WTC11 (cell line): ENCODE measurements around the gene TMC5. TPM values are rescaled to one million over a fixed set of nuclear protein-coding genes. Genes with fewer than 3 reads are reported as not detected.

Experiments used
- ATAC-seq: fragments of 200-7000 bp; cut with Tn5 transposase; 2 replicates; pipeline ENCODE4 v1.10.0; 2021; ENCODE audit warnings: mild to moderate bottlenecking, moderate library complexity
- CTCF ChIA-PET: fragments of 300-600 bp; sonication (Branson Sonifier 250); formaldehyde crosslinking; loops from one replicate; lab custom pipeline; 2021; ENCODE audit warnings: antibody characterized with exemption; lab: Charles Lee
- POLR2A ChIA-PET: fragments of 350-600 bp; sonication (Branson Sonifier 250); formaldehyde crosslinking; loops from one replicate; lab custom pipeline; 2021; ENCODE audit warnings: antibody characterized with exemption; lab: Charles Lee
- DNase-seq: peaks from one replicate; pipeline ENCODE4 v3.0.0; 2021; ENCODE audit warnings: low spot score
- H3K27ac Mint-ChIP-seq: 2 replicates; pipeline ENCODE4 v1.8.0; 2021; ENCODE audit warnings: mixed read lengths
- H3K27me3 Mint-ChIP-seq: 2 replicates; pipeline ENCODE4 v1.8.0; 2021; ENCODE audit warnings: low read depth, mild to moderate bottlenecking, moderate library complexity, mixed read lengths
- H3K36me3 Mint-ChIP-seq: 2 replicates; pipeline ENCODE4 v1.8.0; 2021; ENCODE audit warnings: mixed read lengths
- H3K4me1 Mint-ChIP-seq: 2 replicates; pipeline ENCODE4 v1.8.0; 2022; ENCODE audit warnings: mixed read lengths
- H3K4me3 Mint-ChIP-seq: 2 replicates; pipeline ENCODE4 v1.8.0; 2021; ENCODE audit warnings: mild to moderate bottlenecking, moderate library complexity, mixed read lengths
- H3K9me3 Mint-ChIP-seq: 2 replicates; pipeline ENCODE4 v1.8.0; 2021; ENCODE audit warnings: mixed read lengths
- AR ChIP-seq: fragments of 250-450 bp; sonication (Bioruptor Pico); IDR thresholded peaks from 2 replicates; pipeline ENCODE4 v1.9.0; 2021; ENCODE audit warnings: mild to moderate bottlenecking
- ATF2 ChIP-seq: sonication (generic); formaldehyde crosslinking; IDR thresholded peaks from 2 replicates; pipeline ENCODE4 v1.8.1; 2022; ENCODE audit warnings: low read depth, missing genetic modification reagents, borderline replicate concordance
- CREB1 ChIP-seq: sonication (generic); formaldehyde crosslinking; IDR thresholded peaks from 2 replicates; pipeline ENCODE4 v1.8.0; 2023; ENCODE audit warnings: mild to moderate bottlenecking, missing genetic modification reagents
- E2F1 ChIP-seq: sonication (generic); formaldehyde crosslinking; IDR thresholded peaks from 2 replicates; pipeline ENCODE4 v1.8.0; 2022; ENCODE audit warnings: mild to moderate bottlenecking, missing genetic modification reagents
- E2F4 ChIP-seq: sonication (generic); formaldehyde crosslinking; IDR thresholded peaks from 2 replicates; pipeline ENCODE4 v1.8.1; 2022; ENCODE audit warnings: low read depth, mild to moderate bottlenecking, moderate library complexity, missing genetic modification reagents, borderline replicate concordance
- ELF4 ChIP-seq: sonication (generic); formaldehyde crosslinking; IDR thresholded peaks from 2 replicates; pipeline ENCODE4 v1.8.1; 2022; ENCODE audit warnings: low read depth, mild to moderate bottlenecking, moderate library complexity, missing genetic modification reagents
- EMX1 ChIP-seq: fragments of 250-450 bp; sonication (Bioruptor Pico); IDR thresholded peaks from 2 replicates; pipeline ENCODE4 v1.8.0; 2021; ENCODE audit warnings: mild to moderate bottlenecking
- FOXP1 ChIP-seq: sonication (generic); formaldehyde crosslinking; IDR thresholded peaks from 2 replicates; pipeline ENCODE4 v1.8.0; 2022; ENCODE audit warnings: missing genetic modification reagents, mild to moderate bottlenecking, moderate library complexity, borderline replicate concordance
- GABPB1 ChIP-seq: sonication (generic); formaldehyde crosslinking; IDR thresholded peaks from 2 replicates; pipeline ENCODE4 v1.8.1; 2023; ENCODE audit warnings: mild to moderate bottlenecking, missing genetic modification reagents
- HMGA2 ChIP-seq: fragments of 250-450 bp; sonication (Bioruptor Pico); IDR thresholded peaks from 2 replicates; pipeline ENCODE4 v1.4.0; 2021; ENCODE audit warnings: mild to moderate bottlenecking, moderate library complexity
- HMGXB4 ChIP-seq: sonication (generic); formaldehyde crosslinking; IDR thresholded peaks from 2 replicates; pipeline ENCODE4 v1.8.1; 2023; ENCODE audit warnings: mild to moderate bottlenecking, moderate library complexity, missing genetic modification reagents
- JUN ChIP-seq: sonication (generic); formaldehyde crosslinking; IDR thresholded peaks from 2 replicates; pipeline ENCODE4 v1.8.0; 2023; ENCODE audit warnings: mild to moderate bottlenecking, missing genetic modification reagents
- NFATC4 ChIP-seq: fragments of 250-450 bp; sonication (Bioruptor Pico); IDR thresholded peaks from 2 replicates; pipeline ENCODE4 v1.9.0; 2021; ENCODE audit warnings: mild to moderate bottlenecking
- NR2C2 ChIP-seq: sonication (generic); formaldehyde crosslinking; IDR thresholded peaks from 2 replicates; pipeline ENCODE4 v1.8.0; 2022; ENCODE audit warnings: mild to moderate bottlenecking, missing genetic modification reagents
- OVOL2 ChIP-seq: fragments of 250-450 bp; sonication (Bioruptor Pico); IDR thresholded peaks from 2 replicates; pipeline ENCODE4 v1.9.0; 2021; ENCODE audit warnings: mild to moderate bottlenecking, borderline replicate concordance
- RELA ChIP-seq: sonication (generic); formaldehyde crosslinking; IDR thresholded peaks from 2 replicates; pipeline ENCODE4 v1.8.1; 2022; ENCODE audit warnings: missing genetic modification reagents, mild to moderate bottlenecking, borderline replicate concordance
- RORB ChIP-seq: fragments of 250-450 bp; sonication (Bioruptor Pico); IDR thresholded peaks from 2 replicates; pipeline ENCODE4 v1.9.0; 2021; ENCODE audit warnings: mild to moderate bottlenecking
- SMAD4 ChIP-seq: sonication (generic); formaldehyde crosslinking; IDR thresholded peaks from 2 replicates; pipeline ENCODE4 v1.8.0; 2022; ENCODE audit warnings: mild to moderate bottlenecking, missing genetic modification reagents
- TP53 ChIP-seq: sonication (generic); formaldehyde crosslinking; IDR thresholded peaks from 2 replicates; pipeline ENCODE4 v1.8.1; 2023; ENCODE audit warnings: mild to moderate bottlenecking, missing genetic modification reagents
- USF2 ChIP-seq: sonication (generic); formaldehyde crosslinking; IDR thresholded peaks from 2 replicates; pipeline ENCODE4 v1.8.1; 2023; ENCODE audit warnings: mild to moderate bottlenecking, missing genetic modification reagents, moderate library complexity
- ZMAT4 ChIP-seq: fragments of 250-450 bp; sonication (Bioruptor Pico); IDR thresholded peaks from 2 replicates; pipeline ENCODE4 v1.9.0; 2021; ENCODE audit warnings: mild to moderate bottlenecking
- ZNF121 ChIP-seq: sonication (generic); formaldehyde crosslinking; IDR thresholded peaks from 2 replicates; pipeline ENCODE4 v1.8.0; 2023; ENCODE audit warnings: missing genetic modification reagents
- ZNF263 ChIP-seq: sonication (generic); formaldehyde crosslinking; IDR thresholded peaks from 2 replicates; pipeline ENCODE4 v1.8.1; 2022; ENCODE audit warnings: low read depth, mild to moderate bottlenecking, moderate library complexity, missing genetic modification reagents
- ZSCAN18 ChIP-seq: fragments of 250-450 bp; sonication (Bioruptor Pico); IDR thresholded peaks from 2 replicates; pipeline ENCODE4 v2.1.2; 2022; ENCODE audit warnings: mild to moderate bottlenecking, moderate library complexity
- total RNA-seq: library from RNA; stranded (reverse); gene quantifications from 3 replicates; pipeline ENCODE4 v1.2.3, GENCODE V29; 2021

Gene TMC5
- total RNA-seq, 1 experiment from 2014 or later = 3.1 TPM

- no peak for TF ChIP-seq E2F4 (CRISPR knock-in tag)
- TF ChIP-seq SMAD4 (CRISPR knock-in tag) = no peak
- no peak for TF ChIP-seq ZNF263
- TF ChIP-seq ZNF121 (CRISPR knock-in tag) = no peak
- TF ChIP-seq OVOL2 (CRISPR knock-in tag) = no peak
- no peak for TF ChIP-seq TP53
- TF ChIP-seq NR2C2 (CRISPR knock-in tag) = no peak
- TF ChIP-seq, all 79 proteins: peak for 0
Observed at GRCh38 chr16:19532601-19533000, 114.9 kb downstream of the TMC5 start (continued).

GRCh38 chr16:19540241-19540970 is 122.7 kb downstream of the TMC5 start:
- ChIA-PET CTCF (interaction anchor here (1.6 kb wide), 1 partner anchor 133 kb away, joined by 3 read pairs; no protein-coding TSS in a partner anchor), POLR2A (interaction anchor here (1.3 kb wide), 1 partner anchor 19 kb away, joined by 3 read pairs; the partner anchor contains the start of gene GDE1)
- ATAC-seq (no peak), DNase-seq (no peak)
- no peak overlapping the region for H3K4me3 Mint-ChIP-seq
- H3K4me1 Mint-ChIP-seq = no peaks in the 10 kb centered on the region
- no peak for TF ChIP-seq ZMAT4 (CRISPR knock-in tag)
- no peak for TF ChIP-seq HMGA2
- no peak for TF ChIP-seq JUN (CRISPR knock-in tag)
- no peak for TF ChIP-seq E2F4 (CRISPR knock-in tag)
- no peak for TF ChIP-seq RORB (CRISPR knock-in tag)
- TF ChIP-seq HMGXB4 (CRISPR knock-in tag) = no peak
- no peak for TF ChIP-seq USF2
- TF ChIP-seq AR (CRISPR knock-in tag) = no peak
- TF ChIP-seq GABPB1 (CRISPR knock-in tag) = no peak
- no peak for TF ChIP-seq ELF4 (CRISPR knock-in tag)
- no peak for TF ChIP-seq EMX1 (CRISPR knock-in tag)
- no peak for TF ChIP-seq NFATC4 (CRISPR knock-in tag)
- TF ChIP-seq ZNF263 = no peak
- TF ChIP-seq RELA = no peak
- TF ChIP-seq ZSCAN18 (CRISPR knock-in tag) = no peak
- TF ChIP-seq CREB1 = no peak
- no peak for TF ChIP-seq ATF2 (CRISPR knock-in tag)
- no peak for TF ChIP-seq E2F1 (CRISPR knock-in tag)
- no peak for TF ChIP-seq FOXP1
- H3K27me3 Mint-ChIP-seq = no peaks in the 10 kb centered on the region
- no peak overlapping the region for H3K27ac Mint-ChIP-seq
- H3K36me3 Mint-ChIP-seq = peaks cover 69% of the 10 kb centered on the region
- H3K9me3 Mint-ChIP-seq = peaks cover 3% of the 10 kb centered on the region; the same call in 1 of the 2 replicates
